ENCODE data around the gene DAPK3.

Gene DAPK3

GRCh38 chr19:3980353-3981251 is 9.7 kb upstream of the DAPK3 start:
- Histone ChIP-seq H3F3A (ENCODE audit: control insufficient read depth, insufficient read depth) (peaks cover 73% of the 10 kb centered on the region), H3K79me2 (ENCODE audit: control insufficient read depth, low read length) (peaks cover 89% of the 10 kb centered on the region), H3K4me1 (ENCODE audit: control insufficient read depth, low read length) (peaks cover 35% of the 10 kb centered on the region), H3K9me2 (replicated peaks; ENCODE audit: control insufficient read depth, low read length) (no peaks in the 10 kb centered on the region), H3K27me3 (ENCODE audit: control insufficient read depth, low read length) (no peaks in the 10 kb centered on the region), H4K20me1 (ENCODE audit: control insufficient read depth, insufficient read depth, low read depth, low read length) (peaks cover 72% of the 10 kb centered on the region), H3K36me3 (ENCODE audit: control insufficient read depth, low read length) (peaks cover 96% of the 10 kb centered on the region), H3K4me3 (ENCODE audit: low read length) (no peak overlapping the region), H3K27ac (ENCODE audit: low read depth, low read length) (no peak overlapping the region), H3K4me2 (ENCODE audit: low read length) (no peak overlapping the region), H3K9me3 (ENCODE audit: control insufficient read depth, insufficient read depth, low read length) (no peaks in the 10 kb centered on the region)
- TF ChIP-seq CTCF (IDR thresholded peaks at IDR 0.05; ENCODE audit: low read depth, low read length, poor library complexity, severe bottlenecking) (no peak), EZH2phosphoT487 (IDR thresholded peaks at IDR 0.05; ENCODE audit: borderline replicate concordance, low read length) (no peak)

GRCh38 chr19:3979674-3980352 is 8.9 kb upstream of the DAPK3 start:
- Histone ChIP-seq H3K36me3 (ENCODE audit: control insufficient read depth, low read length) (peaks cover 99% of the 10 kb centered on the region), H4K20me1 (ENCODE audit: control insufficient read depth, insufficient read depth, low read depth, low read length) (peaks cover 70% of the 10 kb centered on the region), H3K9me3 (ENCODE audit: control insufficient read depth, insufficient read depth, low read length) (no peaks in the 10 kb centered on the region), H3F3A (ENCODE audit: control insufficient read depth, insufficient read depth) (peaks cover 79% of the 10 kb centered on the region), H3K27ac (ENCODE audit: low read depth, low read length) (no peak overlapping the region), H3K4me2 (ENCODE audit: low read length) (no peak overlapping the region), H3K27me3 (ENCODE audit: control insufficient read depth, low read length) (no peaks in the 10 kb centered on the region), H3K4me1 (ENCODE audit: control insufficient read depth, low read length) (peaks cover 36% of the 10 kb centered on the region), H3K9me2 (replicated peaks; ENCODE audit: control insufficient read depth, low read length) (no peaks in the 10 kb centered on the region), H3K79me2 (ENCODE audit: control insufficient read depth, low read length) (peaks cover 85% of the 10 kb centered on the region), H3K4me3 (ENCODE audit: low read length) (no peak overlapping the region)
- TF ChIP-seq CTCF (IDR thresholded peaks at IDR 0.05; ENCODE audit: low read depth, low read length, poor library complexity, severe bottlenecking) (no peak), EZH2phosphoT487 (IDR thresholded peaks at IDR 0.05; ENCODE audit: borderline replicate concordance, low read length) (no peak)

GRCh38 chr19:3979289-3979673 is 8.4 kb upstream of the DAPK3 start:
- TF ChIP-seq CTCF (IDR thresholded peaks at IDR 0.05; ENCODE audit: low read depth, low read length, poor library complexity, severe bottlenecking) = no peak
- TF ChIP-seq EZH2phosphoT487 (IDR thresholded peaks at IDR 0.05; ENCODE audit: borderline replicate concordance, low read length) = no peak
- Histone ChIP-seq H3K36me3 (ENCODE audit: control insufficient read depth, low read length) (peaks cover 93% of the 10 kb centered on the region), H3K27me3 (ENCODE audit: control insufficient read depth, low read length) (no peaks in the 10 kb centered on the region), H3K4me2 (ENCODE audit: low read length) (no peak overlapping the region), H3K4me1 (ENCODE audit: control insufficient read depth, low read length) (peaks cover 35% of the 10 kb centered on the region), H3F3A (ENCODE audit: control insufficient read depth, insufficient read depth) (peaks cover 73% of the 10 kb centered on the region), H3K9me3 (ENCODE audit: control insufficient read depth, insufficient read depth, low read length) (no peaks in the 10 kb centered on the region), H3K79me2 (ENCODE audit: control insufficient read depth, low read length) (peaks cover 80% of the 10 kb centered on the region), H3K4me3 (ENCODE audit: low read length) (no peak overlapping the region), H3K9me2 (replicated peaks; ENCODE audit: control insufficient read depth, low read length) (no peaks in the 10 kb centered on the region), H4K20me1 (ENCODE audit: control insufficient read depth, insufficient read depth, low read depth, low read length) (peaks cover 64% of the 10 kb centered on the region), H3K27ac (ENCODE audit: low read depth, low read length) (no peak overlapping the region)

All from DOHH2 (cell line).